CD4-positive, CD25-positive, alpha-beta regulatory T cell (primary cell): ENCODE measurements around the gene ETNK2. TPM values are rescaled to one million over a fixed set of nuclear protein-coding genes. Genes with fewer than 3 reads are reported as not detected.

Experiments used
- ATAC-seq, 2 donors: fragments of 150-1000 bp; cut with Tn5 transposase; one replicate each; pipeline ENCODE4 v1.10.0; 2021; ENCODE audit warnings: low read depth in 2 of 2, moderate number of reproducible peaks in 2 of 2, moderate library complexity in 1 of 2
- DNase-seq, 3 donors: peaks; one replicate each; pipeline versions ENCODE4 v3.0.0 to v3.0.0-alpha.2; 2012 to 2022; ENCODE audit warnings: mixed read lengths in 1 of 3
- H3K27ac ChIP-seq: one replicate; pipeline ENCODE4 v1.7.0; 2013; ENCODE audit warnings: mild to moderate bottlenecking, low read length; ENCODE audit not compliant: insufficient read depth, poor library complexity, severe bottlenecking
- H3K27me3 ChIP-seq: one replicate; pipeline ENCODE4 v1.7.0; 2013; ENCODE audit warnings: low read length; ENCODE audit not compliant: control insufficient read depth, insufficient read depth
- H3K36me3 ChIP-seq: one replicate; pipeline ENCODE4 v1.7.0; 2013; ENCODE audit warnings: mild to moderate bottlenecking, low read length, moderate library complexity; ENCODE audit not compliant: control insufficient read depth, insufficient read depth
- H3K4me1 ChIP-seq: 2 replicates; pipeline ENCODE4 v1.7.0; 2013; ENCODE audit warnings: mild to moderate bottlenecking, low read length; ENCODE audit not compliant: insufficient read depth, control insufficient read depth, poor library complexity, severe bottlenecking
- H3K4me3 ChIP-seq: one replicate; pipeline ENCODE4 v1.7.0; 2013; ENCODE audit warnings: low read depth, mild to moderate bottlenecking, low read length, moderate library complexity
- H3K9me3 ChIP-seq, 2 experiments: 1 replicate in 1 of 2; 2 replicates in 1 of 2; pipeline ENCODE4 v1.7.0; 2013; ENCODE audit warnings: low read length in 2 of 2, mild to moderate bottlenecking in 1 of 2, moderate library complexity in 1 of 2; ENCODE audit not compliant: control insufficient read depth in 2 of 2
- H3K27ac Mint-ChIP-seq, 3 donors: one replicate each; pipeline ENCODE4 v1.8.0; 2020 to 2022; ENCODE audit warnings: mild to moderate bottlenecking in 3 of 3, mixed read lengths in 3 of 3, moderate library complexity in 2 of 3
- H3K27me3 Mint-ChIP-seq: one replicate; pipeline ENCODE4 v1.8.0; 2022; ENCODE audit warnings: mild to moderate bottlenecking, mixed read lengths
- H3K36me3 Mint-ChIP-seq: one replicate; pipeline ENCODE4 v1.8.0; 2020; ENCODE audit warnings: mixed read lengths
- H3K4me1 Mint-ChIP-seq, 4 donors: one replicate each; pipeline ENCODE4 v1.8.0; 2020 to 2022; ENCODE audit warnings: mixed read lengths in 4 of 4, mild to moderate bottlenecking in 1 of 4
- H3K4me3 Mint-ChIP-seq, 4 donors: one replicate each; pipeline ENCODE4 v1.8.0; 2020 to 2022; ENCODE audit warnings: mild to moderate bottlenecking in 4 of 4, mixed read lengths in 4 of 4, moderate library complexity in 3 of 4
- H3K9me3 Mint-ChIP-seq, 7 donors: one replicate each; pipeline ENCODE4 v1.8.0; 2020 to 2022; ENCODE audit warnings: mixed read lengths in 7 of 7, mild to moderate bottlenecking in 3 of 7, moderate library complexity in 2 of 7
- polyA plus RNA-seq, 4 donors: library from polyadenylated mRNA; unstranded; fragments of 300-500 nt; fragmentation: Illumina TruSeq; gene quantifications; one replicate each; pipeline ENCODE4 v1.2.3, GENCODE V29; 2021
- total RNA-seq: library from RNA; stranded (reverse); gene quantifications from one replicate; pipeline ENCODE4 v1.2.3, GENCODE V29; 2022

ETNK2 gene
- total and polyA plus RNA-seq, 5 donors from 2014 or later: 0.55 to 3.0 (median 1.2) TPM

GRCh38 chr1:204112876-204113730 lies 38.7 kb downstream of the ETNK2 start:
- Histone ChIP-seq H3K27ac (no peak overlapping the region), H3K4me1 (no peaks in the 10 kb centered on the region), H3K36me3 (no peaks in the 10 kb centered on the region), H3K9me3 (no peaks in the 10 kb centered on the region), H3K4me3 (no peak overlapping the region), H3K27me3 (no peaks in the 10 kb centered on the region)
- no peaks in the 10 kb centered on the region for H3K36me3 Mint-ChIP-seq
- H3K4me3 Mint-ChIP-seq: no peak overlapping the region
- DNase-seq (no peak), ATAC-seq (no peak)
- no peaks in the 10 kb centered on the region for H3K9me3 Mint-ChIP-seq
- no peaks in the 10 kb centered on the region for H3K4me1 Mint-ChIP-seq
- H3K27ac Mint-ChIP-seq: peak overlapping the region in 1 of 3 donors; percentile 6
- no peaks in the 10 kb centered on the region for H3K27me3 Mint-ChIP-seq

- H3K27me3 ChIP-seq: no peaks in the 10 kb centered on the region
- no peak for ATAC-seq
- no peak for DNase-seq
- no peak overlapping the region for H3K4me3 ChIP-seq
- H3K36me3 ChIP-seq: no peaks in the 10 kb centered on the region
- no peaks in the 10 kb centered on the region for H3K9me3 ChIP-seq
- Mint-ChIP-seq H3K4me3 (no peak overlapping the region), H3K36me3 (no peaks in the 10 kb centered on the region), H3K9me3 (no peaks in the 10 kb centered on the region), H3K4me1 (no peaks in the 10 kb centered on the region), H3K27me3 (no peaks in the 10 kb centered on the region), H3K27ac (no peak overlapping the region)
- no peaks in the 10 kb centered on the region for H3K4me1 ChIP-seq
- no peak overlapping the region for H3K27ac ChIP-seq
Observed at GRCh38 chr1:204110894-204111633, 40.8 kb downstream of the ETNK2 start.

- Histone ChIP-seq H3K27ac (no peak overlapping the region), H3K4me3 (no peak overlapping the region), H3K9me3 (no peaks in the 10 kb centered on the region), H3K4me1 (peaks cover 17% of the 10 kb centered on the region), H3K27me3 (no peaks in the 10 kb centered on the region), H3K36me3 (no peaks in the 10 kb centered on the region)
- no peaks in the 10 kb centered on the region for H3K9me3 Mint-ChIP-seq
- DNase-seq (no peak), ATAC-seq (no peak)
- peaks cover 11% of the 10 kb centered on the region for H3K27me3 Mint-ChIP-seq
- H3K27ac Mint-ChIP-seq: no peak overlapping the region
- H3K4me3 Mint-ChIP-seq: no peak overlapping the region
- no peaks in the 10 kb centered on the region for H3K36me3 Mint-ChIP-seq
- peaks cover 4 to 10% (median 7%) of the 10 kb centered on the region in 4 donors for H3K4me1 Mint-ChIP-seq
Observed at GRCh38 chr1:204108312-204109141, 43.3 kb downstream of the ETNK2 start.

GRCh38 chr1:204107892-204108291 lies 44.0 kb downstream of the ETNK2 start:
- Histone ChIP-seq H3K4me1 (peaks cover 20% of the 10 kb centered on the region), H3K27ac (no peak overlapping the region), H3K27me3 (no peaks in the 10 kb centered on the region), H3K36me3 (no peaks in the 10 kb centered on the region), H3K4me3 (no peak overlapping the region), H3K9me3 (no peaks in the 10 kb centered on the region)
- no peaks in the 10 kb centered on the region for H3K36me3 Mint-ChIP-seq
- no peak overlapping the region for H3K4me3 Mint-ChIP-seq
- DNase-seq (no peak), ATAC-seq (no peak)
- H3K27me3 Mint-ChIP-seq: peaks cover 15% of the 10 kb centered on the region
- H3K9me3 Mint-ChIP-seq: no peaks in the 10 kb centered on the region
- H3K4me1 Mint-ChIP-seq: peaks cover 4 to 16% (median 10%) of the 10 kb centered on the region in 4 donors
- no peak overlapping the region for H3K27ac Mint-ChIP-seq

- Histone ChIP-seq H3K9me3 (no peaks in the 10 kb centered on the region), H3K27me3 (no peaks in the 10 kb centered on the region), H3K36me3 (no peaks in the 10 kb centered on the region), H3K4me3 (no peak overlapping the region), H3K27ac (no peak overlapping the region), H3K4me1 (peaks cover 23% of the 10 kb centered on the region)
- H3K27ac Mint-ChIP-seq: no peak overlapping the region
- peaks cover 5 to 24% (median 16%) of the 10 kb centered on the region in 4 donors for H3K4me1 Mint-ChIP-seq
- no peaks in the 10 kb centered on the region for H3K36me3 Mint-ChIP-seq
- ATAC-seq (no peak), DNase-seq (no peak)
- no peaks in the 10 kb centered on the region for H3K9me3 Mint-ChIP-seq
- H3K27me3 Mint-ChIP-seq: peaks cover 16% of the 10 kb centered on the region
- H3K4me3 Mint-ChIP-seq: no peak overlapping the region
Observed at GRCh38 chr1:204106825-204107224, 45.0 kb downstream of the ETNK2 start.

- Mint-ChIP-seq H3K9me3 (no peaks in the 10 kb centered on the region), H3K4me1 (peaks cover 5 to 24% (median 16%) of the 10 kb centered on the region in 4 donors), H3K27ac (peak overlapping the region; percentile 4 to 96 (median 48)), H3K4me3 (peak overlapping the region in 2 of 4 donors; percentile 3 to 69), H3K36me3 (no peaks in the 10 kb centered on the region), H3K27me3 (peaks cover 16% of the 10 kb centered on the region)
- no peak for ATAC-seq
- no peak overlapping the region for H3K4me3 ChIP-seq
- no peak for DNase-seq
- no peak overlapping the region for H3K27ac ChIP-seq
- no peaks in the 10 kb centered on the region for H3K9me3 ChIP-seq
- H3K36me3 ChIP-seq: no peaks in the 10 kb centered on the region
- peaks cover 23% of the 10 kb centered on the region for H3K4me1 ChIP-seq
- H3K27me3 ChIP-seq: no peaks in the 10 kb centered on the region
Observed at GRCh38 chr1:204105131-204105515, 46.7 kb downstream of the ETNK2 start.

GRCh38 chr1:204104331-204105130 lies 47.3 kb downstream of the ETNK2 start:
- Histone ChIP-seq H3K9me3 (no peaks in the 10 kb centered on the region), H3K4me3 (no peak overlapping the region), H3K36me3 (no peaks in the 10 kb centered on the region), H3K27ac (no peak overlapping the region), H3K4me1 (peaks cover 23% of the 10 kb centered on the region), H3K27me3 (no peaks in the 10 kb centered on the region)
- H3K4me1 Mint-ChIP-seq: peaks cover 5 to 24% (median 16%) of the 10 kb centered on the region in 4 donors
- H3K9me3 Mint-ChIP-seq: no peaks in the 10 kb centered on the region
- H3K4me3 Mint-ChIP-seq: peak overlapping the region in 2 of 4 donors; percentile 3 to 69
- peaks cover 16% of the 10 kb centered on the region for H3K27me3 Mint-ChIP-seq
- ATAC-seq (peak; percentile 16 to 29), DNase-seq (peak in 1 of 3 donors; percentile 71)
- H3K27ac Mint-ChIP-seq: peak overlapping the region; percentile 4 to 96 (median 48)
- H3K36me3 Mint-ChIP-seq: no peaks in the 10 kb centered on the region
